ENCODE measurements around the gene HIPK2. TPM values are rescaled to one million over a fixed set of nuclear protein-coding genes. Genes with fewer than 3 reads are reported as not detected.

HIPK2 gene
- total and polyA plus RNA-seq, 10 of the 15 experiments (the other 5 are each of a cell fraction or from before 2014, with no cell fraction given), result 1.7 to 39.0 (median 9.4) TPM

DNA sequence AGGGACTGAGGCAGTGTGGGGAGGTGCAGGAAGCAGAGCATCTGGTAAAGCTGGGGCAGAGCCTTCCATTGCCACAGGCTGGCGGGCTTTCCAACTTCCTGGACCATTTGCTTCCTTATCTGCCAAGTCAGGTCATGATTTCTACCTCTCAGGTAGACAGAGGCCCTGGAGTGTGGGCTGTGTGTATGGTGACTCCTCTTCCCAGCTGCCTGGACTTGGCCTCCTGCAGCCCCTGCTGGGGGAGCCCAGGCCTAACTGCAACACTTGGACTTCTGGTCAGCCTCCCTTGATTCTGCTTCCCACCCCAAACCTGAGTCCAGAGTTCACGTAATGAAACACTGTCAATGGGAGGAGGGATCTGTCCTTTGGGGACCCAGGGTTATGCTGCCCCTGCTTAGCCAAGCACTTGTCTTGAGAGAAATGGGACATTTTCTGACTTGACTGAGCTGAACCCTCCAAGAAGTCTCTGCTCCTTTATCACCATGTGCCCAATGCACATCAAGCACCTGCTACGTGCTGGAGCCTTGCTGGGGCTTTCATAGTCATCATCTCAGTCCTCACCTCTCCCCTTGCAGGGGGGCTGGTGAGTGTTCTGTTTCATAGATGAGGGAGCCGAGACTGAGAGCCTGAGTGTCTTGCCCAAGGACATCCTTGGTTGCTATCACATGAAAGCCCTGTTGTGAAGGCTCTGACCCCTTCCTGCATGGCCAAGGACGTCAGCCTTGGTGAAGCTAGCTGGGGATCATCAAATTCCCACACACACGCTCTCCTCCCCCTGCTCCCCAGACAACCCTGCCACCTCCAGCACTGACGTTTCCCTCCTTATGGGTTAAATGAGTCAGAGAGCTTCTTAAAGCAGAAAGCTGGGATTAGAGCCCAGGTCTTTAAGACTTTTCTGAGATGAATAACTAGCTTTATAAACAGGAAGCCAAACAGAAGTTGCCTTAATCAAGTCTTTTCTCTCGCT lies 250.9 kb downstream of the HIPK2 start:
- no peaks in the 10 kb centered on the region for H3K4me1 ChIP-seq (ENCODE audit: control insufficient read depth, insufficient read depth, low read length)
- RAD21 ChIA-PET (ENCODE audit: unreplicated experiment), result no interaction called here
- FAIRE-seq, result no peak
- no peak overlapping the region for H3K27ac ChIP-seq (ENCODE audit: control insufficient read depth, insufficient read depth)
- H3K9me3 ChIP-seq (replicated peaks; ENCODE audit: control insufficient read depth, insufficient read depth, low read length), result no peaks in the 10 kb centered on the region
- SMC1A ChIA-PET (ENCODE audit: uncharacterized antibody, unreplicated experiment), result no interaction called here
- WGBS (ENCODE audit: insufficient coverage, insufficient replicate concordance, low lambda C conversion rate, missing lambda C conversion rate), result 45% methylated on average over 8 of the region's 8 CpGs
- no TSS peak for BruUV-seq (replicated peaks)
- H3K4me3 ChIP-seq, result no peak overlapping the region
- POLR2A ChIA-PET, result interaction anchor here (0.6 kb wide), 1 partner anchor 10 kb away, joined by 5 read pairs; no protein-coding TSS in a partner anchor
- H3K36me3 ChIP-seq (ENCODE audit: control insufficient read depth in 2 of 2, insufficient read depth in 2 of 2, low read length in 1 of 2), result no peaks in the 10 kb centered on the region
- H3K79me2 ChIP-seq (ENCODE audit: control insufficient read depth, insufficient read depth, low read length), result no peaks in the 10 kb centered on the region
- H3K9ac ChIP-seq (ENCODE audit: control insufficient read depth, insufficient read depth, low read length), result no peak overlapping the region
- no peak for DNase-seq (ENCODE audit: low read depth, low spot score)
- no peak for ATAC-seq
- no peaks in the 10 kb centered on the region for H4K20me1 ChIP-seq (ENCODE audit: control insufficient read depth, insufficient read depth)
- intact Hi-C loops (cut with micrococcal nuclease; ENCODE audit: unreplicated experiment), result no loop called here
- H2AFZ ChIP-seq (ENCODE audit: control insufficient read depth, low read depth, low read length), result no peak overlapping the region
- in situ Hi-C loops (cut with MboI), result no loop called here
- H3K27me3 ChIP-seq (replicated peaks in 1 of 2; ENCODE audit: control insufficient read depth in 2 of 2, insufficient read depth in 2 of 2, low read length in 1 of 2), result peaks cover 0 to 2% of the 10 kb centered on the region in 2 experiments; a peak in 3 of 4 replicates
- CTCF ChIA-PET, result no interaction called here
- no peak overlapping the region for H3K4me2 ChIP-seq (ENCODE audit: control insufficient read depth, insufficient read depth)
- TF ChIP-seq NFIC (IDR thresholded peaks at IDR 0.05; ENCODE audit: low read depth, low read length) (no peak), SP1 (IDR thresholded peaks at IDR 0.05; ENCODE audit: low read depth, low read length) (no peak), EP300 (IDR thresholded peaks at IDR 0.05; ENCODE audit: borderline replicate concordance in 1 of 2, control insufficient read depth in 1 of 2, low read depth in 2 of 2, low read length in 2 of 2) (no peak), MEF2B (IDR thresholded peaks at IDR 0.05; ENCODE audit: partially characterized antibody, poor library complexity, severe bottlenecking) (no peak), NFYB (IDR thresholded peaks at IDR 0.05; ENCODE audit: insufficient read depth, low read depth, low read length) (no peak), ZNF384 (IDR thresholded peaks at IDR 0.05; ENCODE audit: borderline replicate concordance, low read depth, low read length) (no peak), SMAD1 (IDR thresholded peaks at IDR 0.05; ENCODE audit: low read depth, partially characterized antibody) (no peak), YY1 (IDR thresholded peaks at IDR 0.05; ENCODE audit: low read depth, low read length) (no peak)
- TF ChIP-seq, protein P1, sequence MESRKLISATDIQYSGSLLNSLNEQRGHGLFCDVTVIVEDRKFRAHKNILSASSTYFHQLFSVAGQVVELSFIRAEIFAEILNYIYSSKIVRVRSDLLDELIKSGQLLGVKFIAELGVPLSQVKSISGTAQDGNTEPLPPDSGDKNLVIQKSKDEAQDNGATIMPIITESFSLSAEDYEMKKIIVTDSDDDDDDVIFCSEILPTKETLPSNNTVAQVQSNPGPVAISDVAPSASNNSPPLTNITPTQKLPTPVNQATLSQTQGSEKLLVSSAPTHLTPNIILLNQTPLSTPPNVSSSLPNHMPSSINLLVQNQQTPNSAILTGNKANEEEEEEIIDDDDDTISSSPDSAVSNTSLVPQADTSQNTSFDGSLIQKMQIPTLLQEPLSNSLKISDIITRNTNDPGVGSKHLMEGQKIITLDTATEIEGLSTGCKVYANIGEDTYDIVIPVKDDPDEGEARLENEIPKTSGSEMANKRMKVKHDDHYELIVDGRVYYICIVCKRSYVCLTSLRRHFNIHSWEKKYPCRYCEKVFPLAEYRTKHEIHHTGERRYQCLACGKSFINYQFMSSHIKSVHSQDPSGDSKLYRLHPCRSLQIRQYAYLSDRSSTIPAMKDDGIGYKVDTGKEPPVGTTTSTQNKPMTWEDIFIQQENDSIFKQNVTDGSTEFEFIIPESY (IDR thresholded peaks at IDR 0.05), result no peak
- TF ChIP-seq, protein P2, sequence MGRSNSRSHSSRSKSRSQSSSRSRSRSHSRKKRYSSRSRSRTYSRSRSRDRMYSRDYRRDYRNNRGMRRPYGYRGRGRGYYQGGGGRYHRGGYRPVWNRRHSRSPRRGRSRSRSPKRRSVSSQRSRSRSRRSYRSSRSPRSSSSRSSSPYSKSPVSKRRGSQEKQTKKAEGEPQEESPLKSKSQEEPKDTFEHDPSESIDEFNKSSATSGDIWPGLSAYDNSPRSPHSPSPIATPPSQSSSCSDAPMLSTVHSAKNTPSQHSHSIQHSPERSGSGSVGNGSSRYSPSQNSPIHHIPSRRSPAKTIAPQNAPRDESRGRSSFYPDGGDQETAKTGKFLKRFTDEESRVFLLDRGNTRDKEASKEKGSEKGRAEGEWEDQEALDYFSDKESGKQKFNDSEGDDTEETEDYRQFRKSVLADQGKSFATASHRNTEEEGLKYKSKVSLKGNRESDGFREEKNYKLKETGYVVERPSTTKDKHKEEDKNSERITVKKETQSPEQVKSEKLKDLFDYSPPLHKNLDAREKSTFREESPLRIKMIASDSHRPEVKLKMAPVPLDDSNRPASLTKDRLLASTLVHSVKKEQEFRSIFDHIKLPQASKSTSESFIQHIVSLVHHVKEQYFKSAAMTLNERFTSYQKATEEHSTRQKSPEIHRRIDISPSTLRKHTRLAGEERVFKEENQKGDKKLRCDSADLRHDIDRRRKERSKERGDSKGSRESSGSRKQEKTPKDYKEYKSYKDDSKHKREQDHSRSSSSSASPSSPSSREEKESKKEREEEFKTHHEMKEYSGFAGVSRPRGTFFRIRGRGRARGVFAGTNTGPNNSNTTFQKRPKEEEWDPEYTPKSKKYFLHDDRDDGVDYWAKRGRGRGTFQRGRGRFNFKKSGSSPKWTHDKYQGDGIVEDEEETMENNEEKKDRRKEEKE (IDR thresholded peaks at IDR 0.05), result no peak
- TF ChIP-seq, protein P3, sequence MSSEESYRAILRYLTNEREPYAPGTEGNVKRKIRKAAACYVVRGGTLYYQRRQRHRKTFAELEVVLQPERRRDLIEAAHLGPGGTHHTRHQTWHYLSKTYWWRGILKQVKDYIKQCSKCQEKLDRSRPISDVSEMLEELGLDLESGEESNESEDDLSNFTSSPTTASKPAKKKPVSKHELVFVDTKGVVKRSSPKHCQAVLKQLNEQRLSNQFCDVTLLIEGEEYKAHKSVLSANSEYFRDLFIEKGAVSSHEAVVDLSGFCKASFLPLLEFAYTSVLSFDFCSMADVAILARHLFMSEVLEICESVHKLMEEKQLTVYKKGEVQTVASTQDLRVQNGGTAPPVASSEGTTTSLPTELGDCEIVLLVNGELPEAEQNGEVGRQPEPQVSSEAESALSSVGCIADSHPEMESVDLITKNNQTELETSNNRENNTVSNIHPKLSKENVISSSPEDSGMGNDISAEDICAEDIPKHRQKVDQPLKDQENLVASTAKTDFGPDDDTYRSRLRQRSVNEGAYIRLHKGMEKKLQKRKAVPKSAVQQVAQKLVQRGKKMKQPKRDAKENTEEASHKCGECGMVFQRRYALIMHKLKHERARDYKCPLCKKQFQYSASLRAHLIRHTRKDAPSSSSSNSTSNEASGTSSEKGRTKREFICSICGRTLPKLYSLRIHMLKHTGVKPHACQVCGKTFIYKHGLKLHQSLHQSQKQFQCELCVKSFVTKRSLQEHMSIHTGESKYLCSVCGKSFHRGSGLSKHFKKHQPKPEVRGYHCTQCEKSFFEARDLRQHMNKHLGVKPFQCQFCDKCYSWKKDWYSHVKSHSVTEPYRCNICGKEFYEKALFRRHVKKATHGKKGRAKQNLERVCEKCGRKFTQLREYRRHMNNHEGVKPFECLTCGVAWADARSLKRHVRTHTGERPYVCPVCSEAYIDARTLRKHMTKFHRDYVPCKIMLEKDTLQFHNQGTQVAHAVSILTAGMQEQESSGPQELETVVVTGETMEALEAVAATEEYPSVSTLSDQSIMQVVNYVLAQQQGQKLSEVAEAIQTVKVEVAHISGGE (CRISPR knock-in tag; IDR thresholded peaks at IDR 0.05), result no peak
- TF ChIP-seq, protein P4, sequence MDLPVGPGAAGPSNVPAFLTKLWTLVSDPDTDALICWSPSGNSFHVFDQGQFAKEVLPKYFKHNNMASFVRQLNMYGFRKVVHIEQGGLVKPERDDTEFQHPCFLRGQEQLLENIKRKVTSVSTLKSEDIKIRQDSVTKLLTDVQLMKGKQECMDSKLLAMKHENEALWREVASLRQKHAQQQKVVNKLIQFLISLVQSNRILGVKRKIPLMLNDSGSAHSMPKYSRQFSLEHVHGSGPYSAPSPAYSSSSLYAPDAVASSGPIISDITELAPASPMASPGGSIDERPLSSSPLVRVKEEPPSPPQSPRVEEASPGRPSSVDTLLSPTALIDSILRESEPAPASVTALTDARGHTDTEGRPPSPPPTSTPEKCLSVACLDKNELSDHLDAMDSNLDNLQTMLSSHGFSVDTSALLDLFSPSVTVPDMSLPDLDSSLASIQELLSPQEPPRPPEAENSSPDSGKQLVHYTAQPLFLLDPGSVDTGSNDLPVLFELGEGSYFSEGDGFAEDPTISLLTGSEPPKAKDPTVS (IDR thresholded peaks at IDR 0.05; ENCODE audit: low read depth, low read length), result no peak

Data from GM12878 (cell line).